Central memory CD8-positive, alpha-beta T cell (primary cell): ENCODE data around the gene CNDP1.

Experiments
- ATAC-seq: fragments of 150-1000 bp; cut with Tn5 transposase; replicated peaks from 2 replicates; pipeline ENCODE4 v1.10.0; 2022; ENCODE audit warnings: mild to moderate bottlenecking, moderate FRiP score, moderate number of reproducible peaks; ENCODE audit not compliant: poor library complexity, severe bottlenecking; ENCODE audit errors: extremely low read depth
- DNase-seq, 2 donors: peaks; one replicate each; pipeline ENCODE4 v3.0.0; 2021; ENCODE audit warnings: low spot score in 2 of 2
- H3K27ac Mint-ChIP-seq: one replicate; pipeline ENCODE4 v1.8.0; 2022; ENCODE audit warnings: low read depth, mild to moderate bottlenecking, moderate library complexity, mixed read lengths
- H3K27me3 Mint-ChIP-seq: one replicate; pipeline ENCODE4 v1.8.0; 2022; ENCODE audit warnings: mixed read lengths
- H3K36me3 Mint-ChIP-seq: one replicate; pipeline ENCODE4 v1.8.0; 2022; ENCODE audit warnings: mild to moderate bottlenecking, moderate library complexity, mixed read lengths; ENCODE audit not compliant: insufficient read depth
- H3K4me1 Mint-ChIP-seq: one replicate; pipeline ENCODE4 v1.8.0; 2022; ENCODE audit warnings: mixed read lengths
- H3K4me3 Mint-ChIP-seq: one replicate; pipeline ENCODE4 v1.8.0; 2022; ENCODE audit warnings: mild to moderate bottlenecking, moderate library complexity, mixed read lengths
- H3K9me3 Mint-ChIP-seq: one replicate; pipeline ENCODE4 v1.8.0; 2022; ENCODE audit warnings: mixed read lengths

The CNDP1 gene

DNA sequence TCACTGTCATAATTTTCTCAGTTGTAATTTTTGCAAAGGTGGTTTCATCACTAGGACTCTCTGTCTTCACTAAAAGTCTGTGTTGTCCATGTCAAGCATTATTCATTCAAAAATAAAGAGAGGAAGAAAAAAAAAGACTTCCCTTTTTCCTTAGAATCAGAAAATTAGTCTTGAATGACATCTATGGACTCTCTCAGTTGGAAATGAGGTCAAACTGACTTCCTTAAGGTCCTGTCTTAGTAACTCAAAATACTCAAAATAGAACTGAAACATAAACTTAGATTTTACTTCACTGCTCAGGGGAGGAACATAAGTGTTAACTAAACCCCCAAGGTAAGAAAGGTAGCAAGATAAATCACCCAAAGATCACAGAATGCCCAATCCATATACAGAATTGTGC lies 61.1 kb downstream of the CNDP1 start:
- H3K36me3 Mint-ChIP-seq = peaks cover 32% of the 10 kb centered on the region
- H3K4me3 Mint-ChIP-seq = no peak overlapping the region
- H3K27me3 Mint-ChIP-seq = no peaks in the 10 kb centered on the region
- H3K27ac Mint-ChIP-seq = peak overlapping the region; percentile 94
- H3K4me1 Mint-ChIP-seq = peaks cover 32% of the 10 kb centered on the region
- no peaks in the 10 kb centered on the region for H3K9me3 Mint-ChIP-seq
- ATAC-seq (no peak), DNase-seq (no peak)

DNA sequence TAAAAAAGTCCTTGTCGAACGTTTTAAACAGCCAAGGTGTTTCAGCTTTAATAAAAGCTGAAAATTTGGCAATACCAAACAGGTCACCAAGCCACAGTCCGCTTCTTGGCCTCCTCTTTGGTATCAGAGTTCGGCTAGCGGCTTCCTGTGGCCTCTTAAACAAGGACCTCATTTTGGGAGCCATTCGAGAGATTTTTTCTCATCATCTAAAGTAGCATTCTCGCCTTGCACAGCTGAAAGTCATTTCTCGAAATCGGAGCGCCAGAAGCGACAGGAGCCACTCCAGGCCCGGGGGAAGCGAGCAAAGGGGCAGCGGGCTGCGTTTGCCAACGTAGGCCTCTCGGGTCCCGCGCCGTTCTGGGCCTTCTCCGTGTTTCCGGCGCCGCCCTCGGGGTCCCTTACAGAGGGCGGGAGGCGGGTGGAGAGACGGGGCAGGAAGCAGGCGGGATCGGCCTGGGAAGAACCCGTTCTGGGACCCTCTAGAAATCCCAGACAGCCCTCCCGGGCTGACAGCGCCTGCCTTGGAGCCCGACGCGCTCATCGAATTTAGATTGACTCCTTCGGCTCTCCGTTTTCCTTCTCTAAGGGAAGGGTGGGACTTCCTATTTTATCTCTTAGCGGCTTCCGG lies 62.8 kb downstream of the CNDP1 start:
- ATAC-seq = peak; percentile 50
- peaks cover 49% of the 10 kb centered on the region for H3K4me1 Mint-ChIP-seq
- peaks cover 32% of the 10 kb centered on the region for H3K36me3 Mint-ChIP-seq
- H3K27ac Mint-ChIP-seq = peak overlapping the region; percentile 94
- peak overlapping the region; percentile 98 for H3K4me3 Mint-ChIP-seq
- DNase-seq = peak; percentile 60 to 61
- no peaks in the 10 kb centered on the region for H3K9me3 Mint-ChIP-seq
- no peaks in the 10 kb centered on the region for H3K27me3 Mint-ChIP-seq

DNA sequence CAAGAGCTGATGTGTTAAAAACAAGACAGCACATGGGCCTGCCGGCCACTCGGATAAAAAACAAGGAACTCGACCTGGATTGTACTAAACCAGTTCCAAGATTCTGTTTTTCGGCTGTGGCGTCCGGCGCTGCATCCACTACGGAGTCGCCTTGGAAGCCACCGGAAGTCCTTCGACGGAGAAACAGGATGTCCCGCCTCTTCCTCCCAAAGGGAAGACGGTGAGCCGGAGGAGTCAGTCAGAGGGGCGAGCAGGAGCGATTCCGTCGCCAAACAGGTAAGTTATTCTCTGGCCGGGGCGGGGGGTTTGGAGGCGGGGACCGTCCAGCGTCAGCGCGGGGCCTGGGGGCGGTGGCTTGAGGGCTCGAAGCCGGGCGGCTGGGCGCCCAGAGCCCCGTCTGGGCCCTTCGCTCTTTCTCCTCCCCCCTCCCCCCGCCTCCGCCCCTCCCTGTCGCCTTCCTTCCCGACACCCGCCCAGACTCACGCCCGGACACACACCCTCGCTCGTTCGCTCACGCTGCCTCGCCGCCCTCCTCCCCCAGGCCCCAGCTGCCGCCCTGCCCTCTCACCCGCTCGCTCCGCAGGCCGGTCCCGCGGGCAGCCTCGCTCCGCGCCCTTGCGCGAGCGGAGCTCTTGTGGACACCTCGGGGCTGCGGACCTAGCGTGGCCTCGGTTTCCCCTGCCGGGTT lies 63.5 kb downstream of the CNDP1 start, which contains the start of gene ZNF407:
Gene ZNF407, plus strand, starts transcription at position 209 of the 688 bp plus-strand sequence. CDS start 33,150 bp downstream, outside the sequence.
- Mint-ChIP-seq H3K36me3 (peaks cover 31% of the 10 kb centered on the region), H3K27ac (peak within 1 kb of the TSS; percentile 94), H3K4me3 (peak within 1 kb of the TSS; percentile 98), H3K9me3 (no peaks in the 10 kb centered on the region), H3K27me3 (no peaks in the 10 kb centered on the region), H3K4me1 (peaks cover 54% of the 10 kb centered on the region)
- DNase-seq (peak; percentile 81 to 88), ATAC-seq (peak; percentile 75)

DNA sequence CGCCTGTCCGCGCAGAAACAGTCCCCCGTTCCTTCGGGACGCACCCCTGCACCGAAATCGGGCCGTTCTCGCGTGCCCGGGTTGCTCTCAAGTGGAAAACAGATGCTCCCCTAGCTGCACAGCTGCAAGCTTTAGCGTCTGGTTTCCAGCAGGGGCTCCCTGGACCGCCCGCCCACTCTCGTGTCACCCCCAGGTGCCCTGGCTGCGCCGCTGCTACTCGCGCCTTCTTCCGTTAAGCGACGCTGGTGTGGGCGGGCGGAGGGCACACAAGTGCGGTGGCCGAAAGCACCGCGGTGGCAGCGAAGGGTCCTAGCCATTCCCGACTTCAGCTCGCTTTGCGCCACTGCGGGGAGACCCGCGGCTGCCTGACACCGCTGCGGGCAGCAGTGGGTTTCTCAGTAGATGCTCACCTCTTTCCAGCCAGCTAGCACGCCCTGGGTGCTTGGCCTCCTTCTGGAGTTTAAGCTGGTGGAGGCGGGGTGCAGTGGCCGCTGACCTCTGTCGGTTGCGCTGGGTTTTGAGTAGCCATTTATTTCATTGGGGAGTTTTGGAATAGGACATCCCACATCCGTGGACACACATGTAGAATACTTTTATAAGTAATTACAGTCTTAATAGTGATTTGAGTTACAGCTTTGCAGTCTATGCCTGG lies 64.2 kb downstream of the CNDP1 start:
- DNase-seq (peak; percentile 48 to 53), ATAC-seq (peak; percentile 67)
- H3K36me3 Mint-ChIP-seq = peaks cover 28% of the 10 kb centered on the region
- H3K9me3 Mint-ChIP-seq = no peaks in the 10 kb centered on the region
- no peaks in the 10 kb centered on the region for H3K27me3 Mint-ChIP-seq
- H3K4me3 Mint-ChIP-seq = peak overlapping the region; percentile 98
- H3K27ac Mint-ChIP-seq = peak overlapping the region; percentile 94
- peaks cover 58% of the 10 kb centered on the region for H3K4me1 Mint-ChIP-seq

DNA sequence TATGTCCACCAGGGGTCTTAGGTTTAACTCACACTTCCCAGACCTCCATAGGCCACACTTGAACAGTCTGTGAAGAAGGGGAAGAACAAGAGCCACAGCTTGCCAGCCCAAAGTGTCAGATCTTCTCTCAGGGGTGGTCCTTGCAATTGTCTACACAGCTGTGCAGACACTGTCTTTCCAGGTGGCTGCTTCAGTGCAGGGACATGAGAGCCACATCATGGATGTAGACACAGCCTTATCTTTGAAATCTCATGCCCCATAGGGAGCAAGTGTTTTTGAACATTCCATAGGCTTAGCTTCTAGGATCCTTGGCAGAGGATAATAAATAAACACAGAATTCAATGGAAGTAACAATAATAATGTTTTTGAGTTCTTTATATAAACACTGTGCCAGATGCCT lies 70.1 kb downstream of the CNDP1 start:
- H3K4me3 Mint-ChIP-seq = no peak overlapping the region
- no peak overlapping the region for H3K27ac Mint-ChIP-seq
- no peaks in the 10 kb centered on the region for H3K9me3 Mint-ChIP-seq
- H3K27me3 Mint-ChIP-seq = no peaks in the 10 kb centered on the region
- peaks cover 50% of the 10 kb centered on the region for H3K4me1 Mint-ChIP-seq
- no peak for DNase-seq
- peaks cover 5% of the 10 kb centered on the region for H3K36me3 Mint-ChIP-seq
- ATAC-seq = no peak

DNA sequence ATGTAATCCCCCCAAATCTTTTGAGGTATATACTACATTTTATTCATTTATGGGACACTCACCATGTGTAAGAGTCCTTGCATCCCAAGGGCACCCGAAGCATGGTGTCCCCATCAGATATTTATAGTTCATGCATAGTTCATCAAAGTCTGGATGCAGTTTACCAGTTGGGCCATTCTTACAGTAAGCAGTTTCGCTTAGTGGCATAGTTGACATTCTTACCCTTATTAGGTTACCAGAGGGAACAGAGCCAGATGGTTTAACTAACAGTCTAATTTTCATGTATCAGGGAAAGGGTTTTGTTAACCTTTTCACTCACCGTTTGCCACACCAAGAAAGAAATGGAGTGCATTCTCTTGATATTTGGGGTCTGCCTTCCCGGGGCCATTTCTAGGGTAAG lies 70.5 kb downstream of the CNDP1 start:
- no peaks in the 10 kb centered on the region for H3K9me3 Mint-ChIP-seq
- DNase-seq = no peak
- no peak for ATAC-seq
- peaks cover 5% of the 10 kb centered on the region for H3K36me3 Mint-ChIP-seq
- H3K4me3 Mint-ChIP-seq = no peak overlapping the region
- no peaks in the 10 kb centered on the region for H3K27me3 Mint-ChIP-seq
- no peak overlapping the region for H3K27ac Mint-ChIP-seq
- peaks cover 50% of the 10 kb centered on the region for H3K4me1 Mint-ChIP-seq

DNA sequence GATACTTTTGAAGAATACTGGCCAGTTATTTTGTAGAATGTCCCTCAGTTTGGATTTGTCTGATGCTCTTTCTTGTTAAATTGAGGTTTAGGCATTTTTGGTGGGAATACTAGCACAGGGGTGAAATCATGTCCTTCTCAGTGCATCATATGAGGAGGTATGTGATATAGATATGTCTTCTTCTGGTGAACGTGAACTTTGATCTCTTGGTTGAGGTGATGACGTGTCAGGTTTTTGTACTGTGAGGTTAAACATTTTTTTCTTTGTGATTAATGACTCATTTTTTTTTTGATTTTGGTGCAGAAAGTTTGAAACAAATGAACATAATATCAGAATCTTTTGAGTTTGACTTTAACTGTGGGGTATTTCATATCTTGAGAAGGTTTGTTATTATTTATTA lies 74.4 kb downstream of the CNDP1 start:
- Mint-ChIP-seq H3K4me3 (no peak overlapping the region), H3K9me3 (no peaks in the 10 kb centered on the region), H3K4me1 (peaks cover 39% of the 10 kb centered on the region), H3K36me3 (peaks cover 5% of the 10 kb centered on the region), H3K27me3 (no peaks in the 10 kb centered on the region), H3K27ac (no peak overlapping the region)
- no peak for DNase-seq
- ATAC-seq = no peak

DNA sequence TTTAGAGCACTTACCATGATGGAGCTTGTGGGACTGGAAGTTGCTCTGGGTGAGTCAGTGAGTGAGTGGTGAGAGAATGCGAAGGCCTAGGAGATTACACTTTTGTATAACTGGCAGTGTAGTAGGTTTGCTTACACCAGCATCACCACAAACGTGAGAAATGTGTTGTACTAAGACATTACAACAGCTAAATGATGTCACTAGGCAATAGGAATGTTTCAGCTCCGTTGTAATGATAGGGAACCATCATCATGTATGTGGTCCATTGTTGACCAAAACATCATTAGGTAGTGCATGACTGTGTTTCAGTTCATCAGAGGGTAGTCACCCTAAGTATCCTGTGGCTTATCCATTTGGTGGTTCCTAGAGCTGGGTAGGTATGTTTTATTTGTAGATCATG lies 75.2 kb downstream of the CNDP1 start:
- no peak for DNase-seq
- Mint-ChIP-seq H3K27me3 (no peaks in the 10 kb centered on the region), H3K4me1 (peaks cover 32% of the 10 kb centered on the region), H3K36me3 (peaks cover 5% of the 10 kb centered on the region), H3K4me3 (no peak overlapping the region), H3K9me3 (no peaks in the 10 kb centered on the region), H3K27ac (peak overlapping the region; percentile 23)
- no peak for ATAC-seq

DNA sequence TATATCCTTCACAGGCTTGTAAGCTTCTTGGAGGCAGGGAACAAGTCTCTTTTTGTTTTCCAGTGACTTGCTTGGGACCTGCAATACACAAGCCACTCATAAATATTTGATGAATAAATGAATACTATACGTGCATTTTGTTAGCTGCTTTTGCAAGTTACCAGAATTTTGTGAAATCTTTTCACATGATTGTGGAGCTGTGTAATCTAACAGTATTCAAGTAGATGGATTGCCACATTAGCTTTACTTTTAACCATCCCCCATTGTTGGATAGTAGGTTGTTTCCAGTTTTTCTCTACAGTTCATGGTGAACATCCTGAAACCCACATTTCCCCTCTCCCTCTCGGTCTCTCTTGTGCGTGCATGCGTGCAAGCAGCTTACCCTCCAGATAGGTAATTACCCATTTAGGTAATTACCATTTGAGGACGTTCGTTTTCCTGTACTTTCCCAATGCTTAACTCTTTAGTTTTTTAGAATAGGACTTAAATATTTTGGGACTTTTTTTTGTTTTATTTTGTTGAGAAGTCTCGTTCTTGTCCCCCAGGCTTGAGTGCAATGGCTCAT lies 75.8 kb downstream of the CNDP1 start:
- DNase-seq = no peak

DNA sequence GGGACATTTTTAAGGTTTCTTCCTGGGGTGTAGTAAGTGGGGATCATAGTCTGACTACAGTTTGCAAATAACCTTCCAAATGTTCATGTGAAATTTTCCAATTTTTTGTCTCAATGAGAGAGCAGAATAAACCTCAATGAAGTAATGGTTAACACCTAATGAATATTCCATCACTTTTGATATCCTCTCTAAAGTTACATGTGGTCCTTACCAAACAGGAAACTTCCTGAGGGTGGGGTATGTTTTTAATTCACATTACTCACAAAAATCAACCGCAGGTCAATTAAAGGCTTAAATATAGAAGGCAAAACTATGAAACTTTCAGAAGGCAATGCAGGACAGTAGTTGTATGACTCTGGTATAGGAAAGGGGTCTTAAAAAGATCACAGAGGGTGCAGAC lies 76.6 kb downstream of the CNDP1 start:
- no peak overlapping the region for H3K27ac Mint-ChIP-seq
- H3K9me3 Mint-ChIP-seq = no peaks in the 10 kb centered on the region
- H3K27me3 Mint-ChIP-seq = no peaks in the 10 kb centered on the region
- no peak overlapping the region for H3K4me3 Mint-ChIP-seq
- H3K36me3 Mint-ChIP-seq = peaks cover 3% of the 10 kb centered on the region
- no peak for DNase-seq
- no peak for ATAC-seq
- H3K4me1 Mint-ChIP-seq = peaks cover 32% of the 10 kb centered on the region

More for the DNA sequence above, 75.8 kb downstream of the CNDP1 start:
- ATAC-seq = no peak
- H3K9me3 Mint-ChIP-seq = no peaks in the 10 kb centered on the region
- H3K27ac Mint-ChIP-seq = no peak overlapping the region
- H3K4me1 Mint-ChIP-seq = peaks cover 32% of the 10 kb centered on the region
- H3K27me3 Mint-ChIP-seq = no peaks in the 10 kb centered on the region
- peaks cover 3% of the 10 kb centered on the region for H3K36me3 Mint-ChIP-seq
- H3K4me3 Mint-ChIP-seq = no peak overlapping the region

DNA sequence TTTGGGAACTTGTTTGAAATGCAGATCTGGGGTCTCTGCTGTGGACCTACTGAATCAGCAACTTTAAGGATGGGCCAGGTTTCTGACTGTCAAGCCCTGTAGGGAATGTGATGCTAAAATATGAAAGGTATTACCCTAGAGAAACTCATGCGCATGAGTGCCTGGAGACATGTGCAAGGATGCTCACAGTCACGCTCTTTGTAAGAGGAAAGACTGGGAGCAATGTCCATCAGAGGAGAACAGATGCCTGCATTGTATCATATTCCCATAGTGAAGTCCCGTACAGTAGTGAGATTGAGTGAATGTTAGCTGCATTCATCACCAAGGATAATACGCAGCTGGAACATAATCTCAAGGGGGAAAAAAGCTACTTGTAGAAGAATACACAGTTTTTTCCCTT lies 77.5 kb downstream of the CNDP1 start:
- no peak overlapping the region for H3K4me3 Mint-ChIP-seq
- H3K9me3 Mint-ChIP-seq = no peaks in the 10 kb centered on the region
- H3K36me3 Mint-ChIP-seq = peaks cover 3% of the 10 kb centered on the region
- no peaks in the 10 kb centered on the region for H3K27me3 Mint-ChIP-seq
- DNase-seq (no peak), ATAC-seq (no peak)
- no peak overlapping the region for H3K27ac Mint-ChIP-seq
- peaks cover 32% of the 10 kb centered on the region for H3K4me1 Mint-ChIP-seq

DNA sequence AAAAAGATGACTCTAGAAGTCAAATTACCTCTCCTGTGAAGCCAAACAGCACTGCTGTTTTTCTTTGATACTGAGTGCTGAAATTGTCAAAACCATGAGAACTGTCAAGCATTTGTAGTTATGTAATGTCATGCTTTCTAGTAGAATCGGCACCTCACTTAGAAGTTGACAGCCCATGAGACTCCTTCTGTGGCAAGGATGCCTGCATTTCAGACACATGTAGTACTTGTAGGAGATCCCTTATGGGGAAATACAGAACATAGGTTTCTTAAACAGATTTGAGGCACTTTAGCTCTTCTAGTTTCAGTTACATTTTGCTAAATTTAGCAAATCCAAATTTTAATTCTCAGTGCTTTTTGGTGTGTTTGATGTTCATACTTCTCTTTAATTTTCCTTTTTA lies 79.1 kb downstream of the CNDP1 start:
- peaks cover 29% of the 10 kb centered on the region for H3K4me1 Mint-ChIP-seq
- H3K27ac Mint-ChIP-seq = no peak overlapping the region
- H3K4me3 Mint-ChIP-seq = no peak overlapping the region
- DNase-seq (no peak), ATAC-seq (no peak)
- H3K27me3 Mint-ChIP-seq = no peaks in the 10 kb centered on the region
- no peaks in the 10 kb centered on the region for H3K9me3 Mint-ChIP-seq
- H3K36me3 Mint-ChIP-seq = peaks cover 3% of the 10 kb centered on the region
